GM23338 (cell line): ENCODE measurements around the gene TMEM62. TPM values are rescaled to one million over a fixed set of nuclear protein-coding genes. Genes with fewer than 3 reads are reported as not detected.
A peak's percentile ranks its signal among the peaks of the same experiment; 100 is the strongest.

Experiments used
- ATAC-seq: fragments of 200-7000 bp; cut with Tn5 transposase; 3 replicates; pipeline ENCODE4 v1.9.1; 2020
- DNase-seq: peaks from one replicate; pipeline ENCODE4 v3.0.0-alpha.2; 2015; ENCODE audit warnings: low spot score
- H2AFZ ChIP-seq: fragments of 200-600 bp; sonication (generic); 2 replicates; pipeline ENCODE4 v1.8.0; 2016; ENCODE audit warnings: antibody characterized with exemption, mild to moderate bottlenecking, moderate library complexity
- H3F3A ChIP-seq: fragments of 200-600 bp; sonication (generic); replicated peaks from 2 replicates; pipeline ENCODE4 v1.8.0; 2017; ENCODE audit warnings: antibody characterized with exemption, mixed run types, low read depth
- H3K27ac ChIP-seq: fragments of 200-600 bp; sonication (generic); 2 replicates; pipeline ENCODE4 v1.6.1; 2016; ENCODE audit warnings: low read depth
- H3K27me3 ChIP-seq: fragments of 200-600 bp; sonication (generic); 2 replicates; pipeline ENCODE4 v1.8.0; 2016; ENCODE audit warnings: mild to moderate bottlenecking, mixed run types, moderate library complexity; ENCODE audit not compliant: insufficient read depth
- H3K36me3 ChIP-seq: fragments of 200-600 bp; sonication (generic); 2 replicates; pipeline ENCODE4 v1.8.0; 2016; ENCODE audit warnings: mild to moderate bottlenecking; ENCODE audit not compliant: insufficient read depth
- H3K4me1 ChIP-seq: fragments of 200-600 bp; sonication (generic); 2 replicates; pipeline ENCODE4 v1.8.0; 2016; ENCODE audit warnings: mild to moderate bottlenecking, moderate library complexity; ENCODE audit not compliant: insufficient read depth
- H3K4me2 ChIP-seq: fragments of 200-600 bp; sonication (generic); 2 replicates; pipeline ENCODE4 v1.7.1; 2017; ENCODE audit warnings: mixed run types
- H3K4me3 ChIP-seq: fragments of 200-600 bp; sonication (generic); 2 replicates; pipeline ENCODE4 v1.6.1; 2016; ENCODE audit warnings: mixed run types
- H3K79me2 ChIP-seq: fragments of 200-600 bp; sonication (generic); replicated peaks from 2 replicates; pipeline ENCODE4 v1.8.0; 2017; ENCODE audit warnings: mild to moderate bottlenecking; ENCODE audit not compliant: insufficient read depth
- H3K9me2 ChIP-seq: fragments of 200-600 bp; sonication (generic); 2 replicates; pipeline ENCODE4 v1.8.0; 2017; ENCODE audit not compliant: insufficient read depth
- H4K20me1 ChIP-seq: fragments of 200-600 bp; sonication (generic); replicated peaks from 2 replicates; pipeline ENCODE4 v1.8.0; 2017; ENCODE audit warnings: mild to moderate bottlenecking; ENCODE audit not compliant: insufficient read depth
- H3K27ac Mint-ChIP-seq: 2 replicates; pipeline ENCODE4 v1.8.0; 2020; ENCODE audit warnings: inconsistent platforms, mild to moderate bottlenecking, moderate library complexity, mixed read lengths
- H3K27me3 Mint-ChIP-seq: 3 replicates; pipeline ENCODE4 v1.8.0; 2022; ENCODE audit warnings: low read depth, mild to moderate bottlenecking, moderate library complexity, mixed read lengths, inconsistent platforms; ENCODE audit not compliant: insufficient read depth, poor library complexity
- H3K36me3 Mint-ChIP-seq: 3 replicates; pipeline ENCODE4 v1.8.0; 2021; ENCODE audit warnings: low read depth, mild to moderate bottlenecking, inconsistent platforms, moderate library complexity, mixed read lengths
- H3K4me1 Mint-ChIP-seq: 3 replicates; pipeline ENCODE4 v1.8.0; 2020; ENCODE audit warnings: mild to moderate bottlenecking, inconsistent platforms, mixed read lengths
- H3K4me3 Mint-ChIP-seq: 3 replicates; pipeline ENCODE4 v1.8.0; 2021; ENCODE audit warnings: moderate library complexity, mild to moderate bottlenecking, inconsistent platforms, mixed read lengths
- H3K9me3 Mint-ChIP-seq: 3 replicates; pipeline ENCODE4 v1.8.0; 2020; ENCODE audit warnings: moderate library complexity, mild to moderate bottlenecking, inconsistent platforms, mixed read lengths
- EZH2 ChIP-seq: fragments of 200-600 bp; sonication (generic); IDR thresholded peaks from one replicate; pipeline ENCODE4 v1.8.0; 2017; ENCODE audit warnings: antibody characterized with exemption, mild to moderate bottlenecking, low read depth; ENCODE audit not compliant: unreplicated experiment
- EZH2phosphoT487 ChIP-seq: fragments of 200-600 bp; sonication (generic); IDR thresholded peaks from one replicate; pipeline ENCODE4 v1.8.1; 2018; ENCODE audit warnings: antibody characterized with exemption; ENCODE audit not compliant: unreplicated experiment
- NANOG ChIP-seq: IDR thresholded peaks from 2 replicates; pipeline ENCODE4 v1.6.1; 2016; ENCODE audit warnings: antibody characterized with exemption, borderline replicate concordance
- POLR2AphosphoS5 ChIP-seq: IDR thresholded peaks from 2 replicates; pipeline ENCODE4 v1.6.1; 2016; ENCODE audit warnings: antibody characterized with exemption, low read depth
- STAT1 ChIP-seq: IDR thresholded peaks from one replicate; pipeline ENCODE4 v1.6.1; 2016; ENCODE audit warnings: antibody characterized with exemption; ENCODE audit not compliant: unreplicated experiment
- ZNF331 ChIP-seq: fragments of 250-450 bp; sonication (Bioruptor Pico); IDR thresholded peaks from 2 replicates; pipeline ENCODE4 v1.5.0; 2020; ENCODE audit warnings: low read depth, mild to moderate bottlenecking, moderate library complexity
- polyA plus RNA-seq: library from polyadenylated mRNA; unstranded; fragments of >200 nt; fragmentation: Nextera tagmentation; extraction: Ambion mirVana; gene quantifications from 2 replicates; pipeline ENCODE4 v1.2.1, GENCODE V29; 2016
- total RNA-seq: library from RNA; depleted of rRNA; stranded (reverse); fragments of >200 nt; shearing (Covaris generic); gene quantifications from 2 replicates; pipeline ENCODE4 v1.2.3, GENCODE V29; 2014
- TF ChIP-seq, protein P1 (sequence below), 2 experiments: fragments of 200-600 bp in 1 of 2; sonication (generic) in 1 of 2; conservative IDR thresholded peaks; 2 replicates each; pipeline versions ENCODE4 v1.5.1 to v1.6.1; 2016 to 2017; ENCODE audit warnings: antibody characterized with exemption in 2 of 2, low read depth in 2 of 2, mild to moderate bottlenecking in 2 of 2, moderate library complexity in 1 of 2
- TF ChIP-seq, protein P2 (sequence below): IDR thresholded peaks from one replicate; pipeline ENCODE4 v1.6.1; 2018; ENCODE audit warnings: antibody characterized with exemption; ENCODE audit not compliant: unreplicated experiment
- TF ChIP-seq, protein P3 (sequence below): IDR thresholded peaks from 2 replicates; pipeline ENCODE4 v1.6.1; 2016; ENCODE audit warnings: antibody characterized with exemption

Gene TMEM62
- total and polyA plus RNA-seq, 2 experiments from 2014 or later = 3.4 to 14.3 TPM

DNA sequence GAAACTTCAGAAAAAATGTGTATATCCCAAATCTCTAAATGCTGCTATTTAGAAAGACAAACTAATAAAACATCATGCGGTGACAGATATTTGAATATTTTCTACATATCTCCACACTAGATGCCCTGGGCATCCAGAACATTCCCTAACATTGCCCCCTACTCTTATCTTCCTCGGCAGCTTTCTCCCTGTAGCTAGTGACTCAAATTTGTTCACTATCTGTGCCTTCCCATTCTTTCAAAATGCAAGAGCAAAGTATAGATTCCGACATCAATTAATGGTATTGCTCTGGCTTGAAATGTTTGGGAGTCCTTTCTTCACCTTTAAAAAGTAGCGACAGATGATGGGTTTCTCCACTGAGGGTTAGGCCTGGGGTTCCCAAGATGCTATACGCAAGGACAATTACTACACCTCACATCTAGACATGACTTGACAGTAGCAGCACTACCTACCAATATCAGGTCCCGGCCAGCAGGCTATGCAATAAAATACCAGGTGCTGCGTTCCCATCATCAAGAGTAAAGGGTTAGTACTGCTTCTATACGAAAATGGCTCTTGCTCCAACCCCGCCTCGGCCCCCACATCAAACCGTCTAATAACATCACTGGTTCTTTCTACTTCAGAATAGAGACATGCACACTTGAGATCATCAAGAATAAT, 28.2 kb upstream of the TMEM62 start:
- H3F3A ChIP-seq = no peaks in the 10 kb centered on the region
- H2AFZ ChIP-seq = peak overlapping the region; percentile 84
- peak overlapping the region; percentile 89 for H3K4me3 ChIP-seq
- no peaks in the 10 kb centered on the region for H3K9me2 ChIP-seq
- H3K36me3 Mint-ChIP-seq = peaks cover 18% of the 10 kb centered on the region
- peak; percentile 46 for ATAC-seq
- peaks cover 6% of the 10 kb centered on the region for H3K27me3 Mint-ChIP-seq
- H4K20me1 ChIP-seq = no peaks in the 10 kb centered on the region; the same call in 1 of the 2 replicates
- H3K27ac Mint-ChIP-seq = peak overlapping the region; percentile 95
- DNase-seq = peak; percentile 18
- peak overlapping the region; percentile 90 for H3K4me2 ChIP-seq
- H3K4me1 Mint-ChIP-seq = peaks cover 4% of the 10 kb centered on the region; the same call in 1 of the 3 replicates
- H3K9me3 Mint-ChIP-seq = no peaks in the 10 kb centered on the region
- peaks cover 5% of the 10 kb centered on the region for H3K4me1 ChIP-seq
- H3K27me3 ChIP-seq = no peaks in the 10 kb centered on the region
- peaks cover 55% of the 10 kb centered on the region for H3K79me2 ChIP-seq
- H3K36me3 ChIP-seq = no peaks in the 10 kb centered on the region
- TF ChIP-seq ZNF331 (CRISPR knock-in tag) = no peak
- TF ChIP-seq STAT1 = no peak
- TF ChIP-seq EZH2phosphoT487 = no peak
- no peak for TF ChIP-seq EZH2
- TF ChIP-seq, protein P1, sequence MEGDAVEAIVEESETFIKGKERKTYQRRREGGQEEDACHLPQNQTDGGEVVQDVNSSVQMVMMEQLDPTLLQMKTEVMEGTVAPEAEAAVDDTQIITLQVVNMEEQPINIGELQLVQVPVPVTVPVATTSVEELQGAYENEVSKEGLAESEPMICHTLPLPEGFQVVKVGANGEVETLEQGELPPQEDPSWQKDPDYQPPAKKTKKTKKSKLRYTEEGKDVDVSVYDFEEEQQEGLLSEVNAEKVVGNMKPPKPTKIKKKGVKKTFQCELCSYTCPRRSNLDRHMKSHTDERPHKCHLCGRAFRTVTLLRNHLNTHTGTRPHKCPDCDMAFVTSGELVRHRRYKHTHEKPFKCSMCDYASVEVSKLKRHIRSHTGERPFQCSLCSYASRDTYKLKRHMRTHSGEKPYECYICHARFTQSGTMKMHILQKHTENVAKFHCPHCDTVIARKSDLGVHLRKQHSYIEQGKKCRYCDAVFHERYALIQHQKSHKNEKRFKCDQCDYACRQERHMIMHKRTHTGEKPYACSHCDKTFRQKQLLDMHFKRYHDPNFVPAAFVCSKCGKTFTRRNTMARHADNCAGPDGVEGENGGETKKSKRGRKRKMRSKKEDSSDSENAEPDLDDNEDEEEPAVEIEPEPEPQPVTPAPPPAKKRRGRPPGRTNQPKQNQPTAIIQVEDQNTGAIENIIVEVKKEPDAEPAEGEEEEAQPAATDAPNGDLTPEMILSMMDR (conservative IDR thresholded peaks at IDR 0.05; ENCODE audit: low read depth in 2 of 2) = no peak
- TF ChIP-seq, protein P2, sequence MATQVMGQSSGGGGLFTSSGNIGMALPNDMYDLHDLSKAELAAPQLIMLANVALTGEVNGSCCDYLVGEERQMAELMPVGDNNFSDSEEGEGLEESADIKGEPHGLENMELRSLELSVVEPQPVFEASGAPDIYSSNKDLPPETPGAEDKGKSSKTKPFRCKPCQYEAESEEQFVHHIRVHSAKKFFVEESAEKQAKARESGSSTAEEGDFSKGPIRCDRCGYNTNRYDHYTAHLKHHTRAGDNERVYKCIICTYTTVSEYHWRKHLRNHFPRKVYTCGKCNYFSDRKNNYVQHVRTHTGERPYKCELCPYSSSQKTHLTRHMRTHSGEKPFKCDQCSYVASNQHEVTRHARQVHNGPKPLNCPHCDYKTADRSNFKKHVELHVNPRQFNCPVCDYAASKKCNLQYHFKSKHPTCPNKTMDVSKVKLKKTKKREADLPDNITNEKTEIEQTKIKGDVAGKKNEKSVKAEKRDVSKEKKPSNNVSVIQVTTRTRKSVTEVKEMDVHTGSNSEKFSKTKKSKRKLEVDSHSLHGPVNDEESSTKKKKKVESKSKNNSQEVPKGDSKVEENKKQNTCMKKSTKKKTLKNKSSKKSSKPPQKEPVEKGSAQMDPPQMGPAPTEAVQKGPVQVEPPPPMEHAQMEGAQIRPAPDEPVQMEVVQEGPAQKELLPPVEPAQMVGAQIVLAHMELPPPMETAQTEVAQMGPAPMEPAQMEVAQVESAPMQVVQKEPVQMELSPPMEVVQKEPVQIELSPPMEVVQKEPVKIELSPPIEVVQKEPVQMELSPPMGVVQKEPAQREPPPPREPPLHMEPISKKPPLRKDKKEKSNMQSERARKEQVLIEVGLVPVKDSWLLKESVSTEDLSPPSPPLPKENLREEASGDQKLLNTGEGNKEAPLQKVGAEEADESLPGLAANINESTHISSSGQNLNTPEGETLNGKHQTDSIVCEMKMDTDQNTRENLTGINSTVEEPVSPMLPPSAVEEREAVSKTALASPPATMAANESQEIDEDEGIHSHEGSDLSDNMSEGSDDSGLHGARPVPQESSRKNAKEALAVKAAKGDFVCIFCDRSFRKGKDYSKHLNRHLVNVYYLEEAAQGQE = no peak
- TF ChIP-seq, protein P3, sequence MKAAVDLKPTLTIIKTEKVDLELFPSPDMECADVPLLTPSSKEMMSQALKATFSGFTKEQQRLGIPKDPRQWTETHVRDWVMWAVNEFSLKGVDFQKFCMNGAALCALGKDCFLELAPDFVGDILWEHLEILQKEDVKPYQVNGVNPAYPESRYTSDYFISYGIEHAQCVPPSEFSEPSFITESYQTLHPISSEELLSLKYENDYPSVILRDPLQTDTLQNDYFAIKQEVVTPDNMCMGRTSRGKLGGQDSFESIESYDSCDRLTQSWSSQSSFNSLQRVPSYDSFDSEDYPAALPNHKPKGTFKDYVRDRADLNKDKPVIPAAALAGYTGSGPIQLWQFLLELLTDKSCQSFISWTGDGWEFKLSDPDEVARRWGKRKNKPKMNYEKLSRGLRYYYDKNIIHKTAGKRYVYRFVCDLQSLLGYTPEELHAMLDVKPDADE = no peak
- no peak for TF ChIP-seq POLR2AphosphoS5
- no peak for TF ChIP-seq NANOG
- peak overlapping the region; percentile 33; the same call in 1 of the 2 replicates for H3K27ac ChIP-seq
- H3K4me3 Mint-ChIP-seq = peak overlapping the region; percentile 95
